HEK293 (cell line): ENCODE measurements around the gene ADM.

Source experiments
- CTCF ChIA-PET: fragments of 350-600 bp; formaldehyde crosslinking; extraction: SDS; loops from one replicate; lab custom pipeline; 2021; ENCODE audit warnings: antibody characterized with exemption; lab: Yijun Ruan, JAX
- POLR2A ChIA-PET: fragments of 300-600 bp; formaldehyde crosslinking; extraction: SDS; loops from one replicate; lab custom pipeline; 2020; ENCODE audit warnings: antibody characterized with exemption, inconsistent platforms; lab: Yijun Ruan, JAX
- H3K27ac ChIP-seq: fragments of 200-500 bp; sonication (Bioruptor generic); 2 replicates; pipeline ENCODE4 v1.5.1; 2014; ENCODE audit warnings: low read depth, low read length, control low read depth, inconsistent platforms; ENCODE audit errors: extremely low read depth
- H3K36me3 ChIP-seq, 2 experiments: fragments of 200-500 bp in 1 of 2; sonication (Bioruptor generic) in 1 of 2; 1 replicate in 1 of 2; 2 replicates in 1 of 2; pipeline ENCODE4 v1.5.1; 2014 to 2017; ENCODE audit warnings: inconsistent platforms in 2 of 2, low read length in 2 of 2; ENCODE audit not compliant: control insufficient read depth in 2 of 2, insufficient read depth in 1 of 2
- H3K4me1 ChIP-seq: fragments of 200-500 bp; sonication (Bioruptor generic); 2 replicates; pipeline ENCODE4 v1.5.1; 2014; ENCODE audit warnings: mild to moderate bottlenecking, low read length, inconsistent platforms; ENCODE audit not compliant: control insufficient read depth, insufficient read depth
- H3K4me3 ChIP-seq: 2 replicates; pipeline ENCODE4 v1.5.1; 2011; ENCODE audit warnings: low read depth, mild to moderate bottlenecking, control low read depth, low read length, moderate library complexity
- H3K9me3 ChIP-seq: fragments of 200-500 bp; sonication (Bioruptor generic); 2 replicates; pipeline ENCODE4 v1.5.1; 2014; ENCODE audit warnings: low read depth, low read length, inconsistent platforms; ENCODE audit not compliant: control insufficient read depth, insufficient read depth
- EGR2 ChIP-seq: fragments of 450-650 bp; formaldehyde crosslinking; IDR thresholded peaks from 2 replicates; pipeline ENCODE4 v1.5.1; 2016; ENCODE audit warnings: low read depth, missing biosample characterization, missing genetic modification characterization
- KLF8 ChIP-seq: fragments of 450-650 bp; formaldehyde crosslinking; IDR thresholded peaks from 2 replicates; pipeline ENCODE4 v1.5.1; 2016; ENCODE audit warnings: missing biosample characterization, missing genetic modification characterization
- PRDM1 ChIP-seq: fragments of 450-650 bp; formaldehyde crosslinking; IDR thresholded peaks from 2 replicates; pipeline ENCODE4; 2016; ENCODE audit warnings: missing biosample characterization, missing genetic modification characterization
- SALL2 ChIP-seq: fragments of 450-650 bp; formaldehyde crosslinking; IDR thresholded peaks from 2 replicates; pipeline ENCODE4 v1.5.0; 2017; ENCODE audit warnings: missing biosample characterization, mild to moderate bottlenecking, missing genetic modification characterization, borderline replicate concordance
- ZBTB21 ChIP-seq: fragments of 450-650 bp; formaldehyde crosslinking; IDR thresholded peaks from 2 replicates; pipeline ENCODE4 v1.5.1; 2017; ENCODE audit warnings: missing biosample characterization, missing genetic modification characterization
- ZBTB48 ChIP-seq: fragments of 450-650 bp; formaldehyde crosslinking; IDR thresholded peaks from 2 replicates; pipeline ENCODE4 v1.5.1; 2016; ENCODE audit warnings: missing biosample characterization, missing genetic modification characterization
- ZFP37 ChIP-seq: fragments of 450-650 bp; formaldehyde crosslinking; IDR thresholded peaks from 2 replicates; pipeline ENCODE4 v1.5.1; 2016; ENCODE audit warnings: missing biosample characterization, missing genetic modification characterization
- ZNF248 ChIP-seq: fragments of 450-650 bp; formaldehyde crosslinking; IDR thresholded peaks from 2 replicates; pipeline ENCODE4 v1.5.1; 2017; ENCODE audit warnings: missing biosample characterization, missing genetic modification characterization
- ZNF274 ChIP-seq, 2 experiments: fragments of 200-500 bp in 1 of 2; fragments of 450-650 bp in 1 of 2; sonication (Bioruptor generic) in 1 of 2; formaldehyde crosslinking in 1 of 2; IDR thresholded peaks; 2 replicates each; pipeline versions ENCODE4 v1.5.1 to v1.6.1; 2014 to 2016; ENCODE audit warnings: borderline replicate concordance in 1 of 2, inconsistent platforms in 1 of 2, low read length in 1 of 2, missing biosample characterization in 1 of 2, missing genetic modification characterization in 1 of 2
- ZNF394 ChIP-seq: fragments of 450-650 bp; formaldehyde crosslinking; IDR thresholded peaks from 2 replicates; pipeline ENCODE4 v1.5.1; 2016; ENCODE audit warnings: missing biosample characterization, missing genetic modification characterization, mild to moderate bottlenecking, moderate library complexity, borderline replicate concordance
- ZNF423 ChIP-seq: fragments of 450-650 bp; formaldehyde crosslinking; IDR thresholded peaks from 2 replicates; pipeline ENCODE4 v1.5.1; 2016; ENCODE audit warnings: missing biosample characterization, missing genetic modification characterization
- ZNF473 ChIP-seq: fragments of 450-650 bp; formaldehyde crosslinking; IDR thresholded peaks from 2 replicates; pipeline ENCODE4 v1.5.1; 2017; ENCODE audit warnings: missing biosample characterization, missing genetic modification characterization
- ZNF560 ChIP-seq: fragments of 450-650 bp; formaldehyde crosslinking; IDR thresholded peaks from 2 replicates; pipeline ENCODE4 v1.5.1; 2017; ENCODE audit warnings: missing biosample characterization, missing genetic modification characterization, borderline replicate concordance
- ZNF76 ChIP-seq: fragments of 450-650 bp; formaldehyde crosslinking; IDR thresholded peaks from 2 replicates; pipeline ENCODE4; 2016; ENCODE audit warnings: low read depth, missing biosample characterization, missing genetic modification characterization, borderline replicate concordance
- ZNF791 ChIP-seq: fragments of 450-650 bp; formaldehyde crosslinking; IDR thresholded peaks from 2 replicates; pipeline ENCODE4 v1.5.1; 2016; ENCODE audit warnings: missing biosample characterization, missing genetic modification characterization
- ZNF830 ChIP-seq: fragments of 450-650 bp; IDR thresholded peaks from 2 replicates; pipeline ENCODE4 v1.5.0; 2018; ENCODE audit warnings: missing biosample characterization, missing genetic modification characterization, low read depth, mild to moderate bottlenecking, moderate library complexity
- TF ChIP-seq, protein P1 (sequence below): fragments of 450-650 bp; formaldehyde crosslinking; IDR thresholded peaks from 2 replicates; pipeline ENCODE4 v1.5.1; 2016; ENCODE audit warnings: missing biosample characterization, missing genetic modification characterization
- TF ChIP-seq, protein P2 (sequence below): fragments of 450-650 bp; formaldehyde crosslinking; IDR thresholded peaks from 2 replicates; pipeline ENCODE4 v1.5.1; 2016; ENCODE audit warnings: missing biosample characterization, missing genetic modification characterization
- TF ChIP-seq, protein P3 (sequence below): fragments of 450-650 bp; IDR thresholded peaks from 2 replicates; pipeline ENCODE4 v1.5.1; 2018; ENCODE audit warnings: missing biosample characterization, mild to moderate bottlenecking, missing genetic modification characterization

ADM gene

DNA sequence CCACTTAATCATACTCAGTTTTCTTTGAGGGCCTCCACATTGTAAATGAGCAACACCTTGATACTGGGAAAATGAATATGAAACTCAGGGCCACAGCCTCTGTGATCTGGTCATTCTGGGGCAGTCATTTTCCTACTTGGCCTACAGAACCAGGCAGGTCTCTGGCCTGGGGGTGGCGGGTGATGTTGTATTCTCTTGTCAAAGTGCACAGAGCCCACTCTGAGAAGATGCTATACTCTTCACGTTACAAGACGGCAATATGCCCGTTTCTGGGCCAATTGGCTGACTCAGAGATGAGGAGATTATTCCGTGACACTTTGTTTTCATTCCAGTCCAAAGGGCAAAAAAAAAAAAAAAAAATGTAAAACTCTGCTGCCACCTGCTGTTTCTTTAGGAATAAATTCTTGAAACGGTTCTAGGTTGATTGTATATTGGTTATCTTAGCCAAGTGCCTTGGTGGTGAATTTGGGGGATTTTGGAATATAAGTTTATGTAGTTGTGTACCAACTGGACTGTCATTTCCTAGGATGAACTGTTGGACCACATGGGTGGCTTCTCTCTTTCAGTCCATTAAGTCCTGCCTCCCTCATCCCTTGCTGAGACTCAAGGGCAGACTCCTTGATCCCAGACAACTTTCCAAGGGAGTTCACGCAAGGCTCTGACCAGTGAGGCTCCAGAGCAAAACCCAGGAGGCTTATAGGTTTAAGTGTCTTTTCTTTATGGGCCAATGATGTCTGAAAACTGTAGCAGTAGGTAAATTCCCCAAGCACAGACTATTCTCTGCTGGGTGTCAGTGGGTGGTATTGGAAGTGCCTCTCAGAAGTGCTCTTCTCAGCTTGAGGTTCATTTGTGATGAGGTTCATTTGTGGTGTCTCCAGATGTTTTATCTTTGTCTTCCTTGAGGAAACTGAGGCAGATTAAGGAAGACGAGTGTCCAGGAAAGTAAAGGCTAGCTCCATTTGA is 18.2 kb downstream of the ADM start (continued):
- TF ChIP-seq ZFP37 (no peak), ZNF274 (IDR thresholded peaks at IDR 0.05; ENCODE audit: low read length) (no peak), ZNF274 (tag by site-specific recombination; IDR thresholded peaks at IDR 0.05; ENCODE audit: borderline replicate concordance) (no peak), ZNF830 (no peak)

DNA sequence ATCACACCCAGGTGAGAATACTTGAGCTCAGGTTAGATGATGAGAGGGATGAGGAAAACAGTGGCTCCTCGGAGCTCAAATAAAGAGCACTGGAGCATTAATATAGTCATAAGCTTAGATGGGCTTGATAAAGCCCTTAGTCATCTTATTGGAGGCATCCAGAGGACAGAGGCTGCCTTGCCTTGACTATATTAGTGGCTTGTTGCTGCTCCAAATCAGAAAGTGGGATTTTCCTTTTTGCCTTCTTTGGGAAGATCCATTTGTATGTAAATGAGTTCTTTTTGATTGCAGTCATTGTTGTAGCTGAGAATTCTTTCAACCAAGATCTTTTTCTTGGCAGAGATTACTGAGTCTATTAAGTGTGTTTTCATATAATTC is 18.9 kb downstream of the ADM start:
- TF ChIP-seq ZNF791 (tag by site-specific recombination) (no peak), ZBTB48 (tag by site-specific recombination) (no peak), KLF8 (tag by site-specific recombination) (no peak), PRDM1 (tag by site-specific recombination) (no peak), ZBTB21 (tag by site-specific recombination) (no peak), ZNF560 (no peak), ZNF473 (no peak), EGR2 (tag by site-specific recombination) (no peak), ZNF394 (no peak), ZNF76 (no peak), ZNF423 (no peak), ZNF248 (no peak), SALL2 (tag by site-specific recombination) (no peak)
- TF ChIP-seq, protein P1, sequence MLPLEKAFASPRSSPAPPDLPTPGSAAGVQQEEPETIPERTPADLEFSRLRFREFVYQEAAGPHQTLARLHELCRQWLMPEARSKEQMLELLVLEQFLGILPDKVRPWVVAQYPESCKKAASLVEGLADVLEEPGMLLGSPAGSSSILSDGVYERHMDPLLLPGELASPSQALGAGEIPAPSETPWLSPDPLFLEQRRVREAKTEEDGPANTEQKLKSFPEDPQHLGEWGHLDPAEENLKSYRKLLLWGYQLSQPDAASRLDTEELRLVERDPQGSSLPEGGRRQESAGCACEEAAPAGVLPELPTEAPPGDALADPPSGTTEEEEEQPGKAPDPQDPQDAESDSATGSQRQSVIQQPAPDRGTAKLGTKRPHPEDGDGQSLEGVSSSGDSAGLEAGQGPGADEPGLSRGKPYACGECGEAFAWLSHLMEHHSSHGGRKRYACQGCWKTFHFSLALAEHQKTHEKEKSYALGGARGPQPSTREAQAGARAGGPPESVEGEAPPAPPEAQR (tag by site-specific recombination) = no peak
- TF ChIP-seq, protein P2, sequence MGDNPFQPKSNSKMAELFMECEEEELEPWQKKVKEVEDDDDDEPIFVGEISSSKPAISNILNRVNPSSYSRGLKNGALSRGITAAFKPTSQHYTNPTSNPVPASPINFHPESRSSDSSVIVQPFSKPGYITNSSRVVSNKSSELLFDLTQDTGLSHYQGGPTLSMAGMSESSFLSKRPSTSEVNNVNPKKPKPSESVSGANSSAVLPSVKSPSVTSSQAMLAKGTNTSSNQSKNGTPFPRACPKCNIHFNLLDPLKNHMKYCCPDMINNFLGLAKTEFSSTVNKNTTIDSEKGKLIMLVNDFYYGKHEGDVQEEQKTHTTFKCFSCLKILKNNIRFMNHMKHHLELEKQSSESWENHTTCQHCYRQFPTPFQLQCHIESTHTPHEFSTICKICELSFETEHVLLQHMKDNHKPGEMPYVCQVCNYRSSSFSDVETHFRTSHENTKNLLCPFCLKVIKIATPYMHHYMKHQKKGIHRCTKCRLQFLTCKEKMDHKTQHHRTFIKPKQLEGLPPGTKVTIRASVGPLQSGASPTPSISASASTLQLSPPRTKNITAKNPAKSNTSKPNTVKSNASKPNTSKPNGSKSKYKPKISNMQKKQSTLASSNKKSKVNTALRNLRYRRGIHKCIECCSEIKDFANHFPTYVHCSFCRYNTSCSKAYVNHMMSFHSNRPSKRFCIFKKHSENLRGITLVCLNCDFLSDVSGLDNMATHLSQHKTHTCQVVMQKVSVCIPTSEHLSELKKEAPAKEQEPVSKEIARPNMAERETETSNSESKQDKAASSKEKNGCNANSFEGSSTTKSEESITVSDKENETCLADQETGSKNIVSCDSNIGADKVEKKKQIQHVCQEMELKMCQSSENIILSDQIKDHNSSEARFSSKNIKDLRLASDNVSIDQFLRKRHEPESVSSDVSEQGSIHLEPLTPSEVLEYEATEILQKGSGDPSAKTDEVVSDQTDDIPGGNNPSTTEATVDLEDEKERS (tag by site-specific recombination) = no peak
- TF ChIP-seq, protein P3, sequence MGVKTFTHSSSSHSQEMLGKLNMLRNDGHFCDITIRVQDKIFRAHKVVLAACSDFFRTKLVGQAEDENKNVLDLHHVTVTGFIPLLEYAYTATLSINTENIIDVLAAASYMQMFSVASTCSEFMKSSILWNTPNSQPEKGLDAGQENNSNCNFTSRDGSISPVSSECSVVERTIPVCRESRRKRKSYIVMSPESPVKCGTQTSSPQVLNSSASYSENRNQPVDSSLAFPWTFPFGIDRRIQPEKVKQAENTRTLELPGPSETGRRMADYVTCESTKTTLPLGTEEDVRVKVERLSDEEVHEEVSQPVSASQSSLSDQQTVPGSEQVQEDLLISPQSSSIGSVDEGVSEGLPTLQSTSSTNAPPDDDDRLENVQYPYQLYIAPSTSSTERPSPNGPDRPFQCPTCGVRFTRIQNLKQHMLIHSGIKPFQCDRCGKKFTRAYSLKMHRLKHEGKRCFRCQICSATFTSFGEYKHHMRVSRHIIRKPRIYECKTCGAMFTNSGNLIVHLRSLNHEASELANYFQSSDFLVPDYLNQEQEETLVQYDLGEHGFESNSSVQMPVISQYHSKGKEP = no peak
- Histone ChIP-seq H3K36me3 (no peaks in the 10 kb centered on the region), H3K9me3 (no peaks in the 10 kb centered on the region), H3K4me1 (no peaks in the 10 kb centered on the region), H3K4me3 (no peak overlapping the region), H3K27ac (no peak overlapping the region)
- ChIA-PET POLR2A (no interaction called here), CTCF (interaction anchor here (0.7 to 7.3 kb wide), 11 partner anchors 10 to 439 kb away, joined by 3 to 62 read pairs (median 5); no protein-coding TSS in a partner anchor)
